SU-DHL-6 (cell line): ENCODE data around the gene TANGO2.

Experiments used
- H2AFZ ChIP-seq: fragments of 200-600 bp; sonication (generic); 2 replicates; pipeline ENCODE4 v1.6.1; 2014; ENCODE audit warnings: low read depth, mild to moderate bottlenecking, moderate library complexity, mixed read lengths, antibody characterized with exemption, low read length; ENCODE audit not compliant: severe bottlenecking
- H3F3A ChIP-seq: fragments of 200-600 bp; shearing (Covaris generic); 2 replicates; pipeline ENCODE4 v1.6.0; 2016; ENCODE audit warnings: antibody characterized with exemption, mild to moderate bottlenecking; ENCODE audit not compliant: insufficient read depth
- H3K27ac ChIP-seq: fragments of 200-600 bp; sonication (generic); 2 replicates; pipeline ENCODE4 v1.5.1; 2016; ENCODE audit warnings: low read depth, mild to moderate bottlenecking, low read length, moderate library complexity, mixed read lengths
- H3K27me3 ChIP-seq: fragments of 200-600 bp; sonication (generic), shearing (Covaris generic); 2 replicates; pipeline ENCODE4 v1.6.0; 2014; ENCODE audit warnings: mild to moderate bottlenecking, low read length
- H3K36me3 ChIP-seq: fragments of 200-600 bp; sonication (generic); 2 replicates; pipeline ENCODE4 v1.6.1; 2014; ENCODE audit warnings: mild to moderate bottlenecking, low read length, mixed read lengths
- H3K4me2 ChIP-seq: fragments of 300-600, 200-600 bp; shearing (Covaris generic), sonication (generic); 2 replicates; pipeline ENCODE4 v1.6.0; 2014; ENCODE audit warnings: low read length, low read depth, mild to moderate bottlenecking; ENCODE audit not compliant: poor library complexity, severe bottlenecking
- H3K4me3 ChIP-seq: fragments of 200-600 bp; sonication (generic); 2 replicates; pipeline ENCODE4 v1.5.1; 2014; ENCODE audit warnings: antibody characterized with exemption, low read length, mild to moderate bottlenecking, mixed read lengths; ENCODE audit not compliant: insufficient read depth, poor library complexity, severe bottlenecking
- H3K79me2 ChIP-seq: fragments of 200-600 bp; sonication (generic); 2 replicates; pipeline ENCODE4 v1.6.1; 2014; ENCODE audit warnings: mild to moderate bottlenecking, low read length, moderate library complexity; ENCODE audit not compliant: insufficient read depth
- H3K9ac ChIP-seq: fragments of 200-600 bp; sonication (generic); 2 replicates; pipeline ENCODE4 v1.7.0; 2014; ENCODE audit warnings: mild to moderate bottlenecking, low read length
- H3K9me2 ChIP-seq: fragments of 200-600 bp; sonication (generic); replicated peaks from 2 replicates; pipeline ENCODE4 v1.6.1; 2014; ENCODE audit warnings: low read length; ENCODE audit not compliant: insufficient read depth
- H3K9me3 ChIP-seq: fragments of 200-600 bp; sonication (generic); 2 replicates; pipeline ENCODE4 v1.6.1; 2014; ENCODE audit warnings: low read length, mixed read lengths; ENCODE audit not compliant: insufficient read depth
- H4K20me1 ChIP-seq: fragments of 200-600 bp; sonication (generic); 2 replicates; pipeline ENCODE4 v1.6.1; 2014; ENCODE audit warnings: low read depth, mild to moderate bottlenecking, antibody characterized with exemption, low read length, moderate library complexity, mixed read lengths
- CTCF ChIP-seq: fragments of 200-600 bp; sonication (generic); IDR thresholded peaks from one replicate; pipeline ENCODE4 v1.5.1; 2017; ENCODE audit warnings: antibody characterized with exemption, mild to moderate bottlenecking, low read length, moderate library complexity; ENCODE audit not compliant: insufficient read depth, poor library complexity, severe bottlenecking
- EZH2phosphoT487 ChIP-seq: fragments of 200-600 bp; sonication (generic), shearing (Covaris generic); conservative IDR thresholded peaks from 2 replicates; pipeline ENCODE4 v1.6.1; 2018; ENCODE audit warnings: mild to moderate bottlenecking, antibody characterized with exemption, low read length, moderate library complexity, mixed read lengths

Gene TANGO2

GRCh38 chr22:20056696-20057386 is 35.9 kb downstream of the TANGO2 start:
- Histone ChIP-seq H3K9me3 (no peaks in the 10 kb centered on the region), H3K36me3 (no peaks in the 10 kb centered on the region), H3K4me3 (no peak overlapping the region), H3K27me3 (no peaks in the 10 kb centered on the region), H3K4me2 (no peak overlapping the region), H3F3A (no peaks in the 10 kb centered on the region), H4K20me1 (no peaks in the 10 kb centered on the region), H2AFZ (no peak overlapping the region), H3K9ac (no peak overlapping the region), H3K79me2 (no peaks in the 10 kb centered on the region), H3K27ac (no peak overlapping the region), H3K9me2 (no peaks in the 10 kb centered on the region)
- TF ChIP-seq CTCF, result no peak
- TF ChIP-seq EZH2phosphoT487, result no peak

- Histone ChIP-seq H3K36me3 (no peaks in the 10 kb centered on the region), H3F3A (no peaks in the 10 kb centered on the region)
Observed at GRCh38 chr22:20057596-20058268, 36.8 kb downstream of the TANGO2 start.

GRCh38 chr22:20058989-20059770 is 38.3 kb downstream of the TANGO2 start:
- Histone ChIP-seq H3K9me2 (no peaks in the 10 kb centered on the region), H3K27ac (no peak overlapping the region), H2AFZ (no peak overlapping the region), H3F3A (no peaks in the 10 kb centered on the region), H3K4me3 (no peak overlapping the region), H3K9ac (no peak overlapping the region), H4K20me1 (no peaks in the 10 kb centered on the region), H3K4me2 (no peak overlapping the region), H3K79me2 (no peaks in the 10 kb centered on the region), H3K36me3 (no peaks in the 10 kb centered on the region), H3K9me3 (no peaks in the 10 kb centered on the region), H3K27me3 (no peaks in the 10 kb centered on the region)
- no peak for TF ChIP-seq CTCF
- TF ChIP-seq EZH2phosphoT487, result no peak

More at GRCh38 chr22:20057596-20058268, 36.8 kb downstream of the TANGO2 start:
- no peaks in the 10 kb centered on the region for H4K20me1 ChIP-seq
- no peak overlapping the region for H2AFZ ChIP-seq
- H3K9me3 ChIP-seq, result no peaks in the 10 kb centered on the region
- no peak overlapping the region for H3K9ac ChIP-seq
- no peaks in the 10 kb centered on the region for H3K9me2 ChIP-seq
- no peaks in the 10 kb centered on the region for H3K27me3 ChIP-seq
- H3K27ac ChIP-seq, result no peak overlapping the region
- TF ChIP-seq EZH2phosphoT487, result no peak
- TF ChIP-seq CTCF, result no peak
- no peaks in the 10 kb centered on the region for H3K79me2 ChIP-seq
- H3K4me3 ChIP-seq, result no peak overlapping the region
- H3K4me2 ChIP-seq, result no peak overlapping the region
